Spleen (tissue), 7 donors: ENCODE data around the gene SERBP1.

ENCODE experiments used
- POLR2A ChIP-seq, 3 donors: fragments of 450-650 bp; IDR thresholded peaks; one replicate each; pipeline ENCODE4 v1.5.1; 2017; ENCODE audit warnings: antibody characterized with exemption in 3 of 3, mild to moderate bottlenecking in 1 of 3
- POLR2AphosphoS5 ChIP-seq, 3 donors: sonication (generic); formaldehyde crosslinking; IDR thresholded peaks; one replicate each; pipeline ENCODE4 v1.5.1; 2017; ENCODE audit warnings: antibody characterized with exemption in 3 of 3
- TF ChIP-seq, protein P1 (sequence below), 11 experiments: fragments of 200-600 bp in 7 of 11; fragments of 450-650 bp in 4 of 11; sonication (generic) in 4 of 11; IDR thresholded peaks in 8 of 11; conservative IDR thresholded peaks in 3 of 11; 1 replicate in 7 of 11; 2 replicates in 4 of 11; pipeline versions ENCODE4 v1.4.0 to v1.8.0; 2016 to 2021; ENCODE audit warnings: antibody characterized with exemption in 11 of 11, inconsistent platforms in 4 of 11, mild to moderate bottlenecking in 1 of 11
- donor health status: DM: no; HTN: no; CAD: no; lungs with moderate emphysema.
- donor health status: DM: no; HTN: no; CAD: no.
- donor health status: DM: no; HTN: no; CAD: no.

DNA sequence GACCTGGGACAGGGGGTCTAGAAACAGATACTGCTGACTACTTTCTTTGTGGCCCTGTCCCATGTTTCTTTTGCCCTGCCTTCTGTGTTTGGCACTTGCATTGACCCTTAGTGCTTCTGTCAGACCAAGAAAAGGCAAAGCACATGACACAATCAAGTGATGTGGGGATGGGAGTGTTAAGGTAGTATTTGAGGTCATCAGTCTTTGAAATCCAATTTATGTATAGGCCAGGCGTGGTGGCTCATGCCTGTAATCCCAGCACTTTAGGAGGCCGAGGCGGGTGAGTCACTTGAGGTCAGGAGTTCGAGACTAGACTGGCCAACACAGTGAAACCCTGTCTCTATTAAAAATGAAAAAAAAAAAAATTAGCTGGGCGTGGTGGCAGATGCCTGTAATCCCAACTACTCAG, 26.0 kb downstream of the SERBP1 start:
- TF ChIP-seq POLR2A (IDR thresholded peaks at IDR 0.05) = no peak
- TF ChIP-seq, protein P1, sequence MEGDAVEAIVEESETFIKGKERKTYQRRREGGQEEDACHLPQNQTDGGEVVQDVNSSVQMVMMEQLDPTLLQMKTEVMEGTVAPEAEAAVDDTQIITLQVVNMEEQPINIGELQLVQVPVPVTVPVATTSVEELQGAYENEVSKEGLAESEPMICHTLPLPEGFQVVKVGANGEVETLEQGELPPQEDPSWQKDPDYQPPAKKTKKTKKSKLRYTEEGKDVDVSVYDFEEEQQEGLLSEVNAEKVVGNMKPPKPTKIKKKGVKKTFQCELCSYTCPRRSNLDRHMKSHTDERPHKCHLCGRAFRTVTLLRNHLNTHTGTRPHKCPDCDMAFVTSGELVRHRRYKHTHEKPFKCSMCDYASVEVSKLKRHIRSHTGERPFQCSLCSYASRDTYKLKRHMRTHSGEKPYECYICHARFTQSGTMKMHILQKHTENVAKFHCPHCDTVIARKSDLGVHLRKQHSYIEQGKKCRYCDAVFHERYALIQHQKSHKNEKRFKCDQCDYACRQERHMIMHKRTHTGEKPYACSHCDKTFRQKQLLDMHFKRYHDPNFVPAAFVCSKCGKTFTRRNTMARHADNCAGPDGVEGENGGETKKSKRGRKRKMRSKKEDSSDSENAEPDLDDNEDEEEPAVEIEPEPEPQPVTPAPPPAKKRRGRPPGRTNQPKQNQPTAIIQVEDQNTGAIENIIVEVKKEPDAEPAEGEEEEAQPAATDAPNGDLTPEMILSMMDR (IDR thresholded peaks at IDR 0.05 in 8 of 11, conservative IDR thresholded peaks at IDR 0.05 in 3 of 11) = no peak
- TF ChIP-seq POLR2AphosphoS5 (IDR thresholded peaks at IDR 0.05) = peak in 1 of 3 donors; percentile 35
